Stimulated activated CD4-positive, alpha-beta T cell treated with anti-CD3 and anti-CD28 coated beads, TNF-alpha, amount 100 ng/mL, for 4 hours (primary cell): Measurements from ENCODE around the gene FARS2.

Experiments used
- DNase-seq, 3 experiments: peaks; one replicate each; pipeline ENCODE4 v3.0.0-alpha.2; 2020; ENCODE audit warnings: low read depth in 3 of 3

The FARS2 gene

DNA sequence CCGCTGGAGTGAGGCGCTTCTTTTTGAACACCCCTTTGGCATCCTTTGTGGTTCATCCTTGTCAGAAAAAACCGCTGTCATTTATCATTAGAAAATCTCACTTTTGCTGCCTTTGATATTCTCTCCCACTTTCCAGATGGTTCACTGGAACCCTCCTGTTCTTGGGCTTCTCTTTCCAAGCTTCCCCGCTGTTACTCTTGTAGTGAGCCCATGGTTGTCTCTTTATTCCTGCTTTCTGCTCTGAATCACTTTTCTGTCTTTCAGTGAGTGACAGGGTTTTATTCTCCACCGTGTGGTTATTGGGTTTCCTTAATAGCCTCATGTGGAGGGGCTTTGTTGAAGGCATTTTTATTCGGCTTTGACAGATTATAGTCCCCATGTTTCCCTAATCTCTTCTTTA, 117.0 kb downstream of the FARS2 start:
- DNase-seq = no peak

DNA sequence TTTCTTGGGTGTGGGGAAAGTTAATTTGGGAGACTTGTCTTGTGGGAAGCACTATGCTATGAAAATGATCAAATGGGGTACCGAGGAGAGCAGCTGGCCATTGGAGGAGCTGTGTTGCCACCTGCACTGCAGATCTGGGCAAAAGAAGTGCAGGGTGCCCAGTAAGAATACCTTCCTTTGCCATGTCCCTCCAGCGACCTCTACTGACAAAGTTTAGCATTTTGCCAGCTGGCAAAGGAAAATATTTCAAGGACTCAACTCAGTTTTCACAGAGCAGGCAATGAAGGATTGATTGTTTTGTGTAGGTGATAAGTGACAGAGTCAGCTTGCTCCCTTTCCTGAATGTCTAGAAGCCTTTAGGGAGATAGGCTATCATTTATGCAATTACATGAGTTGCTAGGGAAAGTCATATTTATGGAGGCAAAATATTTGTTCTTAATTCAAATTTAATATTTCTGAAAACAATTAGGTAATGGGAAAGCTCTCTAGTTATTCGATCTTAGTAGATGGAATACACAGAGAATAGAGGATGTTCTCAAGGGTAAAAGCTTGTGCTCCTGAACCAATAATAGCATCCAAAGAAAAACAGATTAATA, 118.4 kb downstream of the FARS2 start:
- DNase-seq = no peak

DNA sequence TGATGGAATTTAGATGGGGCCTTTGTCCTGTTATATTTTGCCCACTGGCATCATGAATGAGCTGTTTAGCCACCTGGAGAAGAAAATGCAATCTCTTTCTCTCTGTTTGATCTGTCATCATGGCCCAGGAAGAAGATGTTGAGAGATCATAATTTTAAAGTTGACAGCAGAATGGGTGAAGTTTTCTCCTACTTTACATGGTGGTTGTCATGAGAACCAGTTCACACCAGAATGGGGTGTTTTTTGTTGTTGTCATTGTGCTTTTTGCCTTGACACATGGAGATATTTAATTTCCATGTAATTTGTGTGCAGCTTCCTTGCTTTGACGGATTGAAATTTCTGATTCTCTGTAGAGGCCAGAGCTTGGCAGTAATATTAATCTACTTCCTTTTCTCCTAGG, 122.5 kb downstream of the FARS2 start:
- DNase-seq = no peak

DNA sequence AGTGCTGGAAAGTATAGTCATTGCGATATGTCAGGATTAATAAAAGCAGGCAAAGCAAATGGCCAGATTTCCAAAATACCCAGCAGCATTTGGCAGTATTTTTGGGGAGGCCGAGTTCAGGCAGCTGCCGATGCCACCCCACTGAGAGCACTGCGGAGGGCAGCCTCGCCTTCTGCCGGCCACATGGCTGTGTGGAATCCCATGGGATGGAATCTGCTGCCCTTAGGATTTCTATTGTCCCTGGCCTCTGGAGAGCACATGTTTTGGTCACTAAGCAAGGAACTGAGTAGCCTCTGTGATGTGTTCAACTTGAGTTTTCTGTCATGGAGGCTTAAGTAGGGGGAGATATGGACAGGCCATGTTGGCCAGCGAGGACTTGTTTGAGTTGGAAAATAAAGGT, 123.0 kb downstream of the FARS2 start:
- DNase-seq = no peak

GRCh38 chr6:5388326-5388725, 127.0 kb downstream of the FARS2 start:
- DNase-seq = no peak

GRCh38 chr6:5389086-5389745, 127.9 kb downstream of the FARS2 start:
- DNase-seq = no peak

DNA sequence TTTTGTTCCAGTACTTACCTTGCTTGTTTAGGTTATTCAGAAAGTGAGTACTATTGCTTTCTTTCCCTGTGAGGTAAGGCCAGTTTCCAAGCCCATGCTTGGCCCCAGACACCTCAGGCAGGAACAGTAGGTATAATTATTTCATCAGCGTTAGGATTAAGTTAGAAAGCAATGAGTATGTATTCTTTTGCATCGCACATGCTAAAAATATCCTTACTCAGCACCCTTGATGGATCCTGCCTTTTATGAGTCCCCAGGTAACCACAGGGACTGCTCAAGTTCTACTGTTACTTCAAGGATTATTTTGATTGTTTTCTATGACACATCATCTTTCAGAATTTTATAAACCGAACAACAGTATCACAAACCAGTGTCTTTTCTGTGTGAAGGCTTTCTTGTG, 128.9 kb downstream of the FARS2 start:
- DNase-seq = no peak

- DNase-seq = no peak
These were observed 133.0 kb downstream of the FARS2 start for GRCh38 chr6:5394280-5394679.

GRCh38 chr6:5395719-5396118, 134.4 kb downstream of the FARS2 start:
- DNase-seq = no peak

DNA sequence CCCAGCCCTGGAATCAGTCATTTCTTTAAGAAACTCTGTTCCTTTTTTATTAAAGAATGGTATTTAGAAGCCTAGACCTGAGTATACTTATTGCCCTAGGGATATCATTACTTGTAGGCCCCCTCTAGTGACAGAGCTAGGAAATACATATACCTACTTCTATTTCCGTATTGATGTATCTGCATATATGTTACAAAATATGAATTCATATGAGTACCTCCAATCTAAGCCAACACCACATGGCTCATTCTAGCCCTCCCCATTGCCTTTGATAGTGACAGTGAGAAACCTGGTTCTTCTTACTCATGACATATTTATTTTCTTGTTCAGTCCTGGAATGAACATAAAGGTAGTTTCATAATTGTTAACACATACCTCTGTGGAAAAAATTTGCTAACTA, 137.2 kb downstream of the FARS2 start:
- no peak for DNase-seq

- no peak for DNase-seq
These were observed 138.1 kb downstream of the FARS2 start for GRCh38 chr6:5399391-5399790.

- no peak for DNase-seq
These were observed 140.8 kb downstream of the FARS2 start for GRCh38 chr6:5401845-5402738.

DNA sequence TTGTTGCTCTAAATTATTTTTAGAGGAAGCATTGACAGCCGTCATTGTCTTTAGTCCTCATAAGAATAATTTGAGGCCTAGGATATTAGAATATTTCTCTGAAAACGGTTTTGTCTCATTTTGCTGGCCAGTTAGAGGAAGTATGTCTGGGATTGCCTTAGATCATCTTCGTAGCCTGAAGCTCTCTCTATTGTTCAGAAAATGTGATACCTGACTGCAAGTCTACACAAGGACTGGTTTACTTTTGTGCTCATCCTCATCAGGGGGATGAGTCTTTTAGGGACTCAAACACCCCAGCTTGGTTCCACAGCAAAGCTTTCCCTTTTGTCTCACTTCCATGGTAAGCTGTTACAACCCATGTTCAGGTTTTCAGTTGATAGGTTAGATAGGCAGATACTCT, 141.8 kb downstream of the FARS2 start:
- no peak for DNase-seq

GRCh38 chr6:5403609-5404008, 142.3 kb downstream of the FARS2 start:
- no peak for DNase-seq

- DNase-seq = no peak
These were observed 144.7 kb downstream of the FARS2 start for GRCh38 chr6:5405976-5406375.

GRCh38 chr6:5411414-5411813, 150.1 kb downstream of the FARS2 start:
- DNase-seq = no peak

- DNase-seq = no peak
These were observed 150.7 kb downstream of the FARS2 start for GRCh38 chr6:5412017-5412416.

- DNase-seq = no peak
These were observed 151.3 kb downstream of the FARS2 start for GRCh38 chr6:5412663-5413062.

GRCh38 chr6:5416250-5416649, 154.9 kb downstream of the FARS2 start:
- no peak for DNase-seq

GRCh38 chr6:5422321-5422915, 161.1 kb downstream of the FARS2 start:
- DNase-seq = no peak

DNA sequence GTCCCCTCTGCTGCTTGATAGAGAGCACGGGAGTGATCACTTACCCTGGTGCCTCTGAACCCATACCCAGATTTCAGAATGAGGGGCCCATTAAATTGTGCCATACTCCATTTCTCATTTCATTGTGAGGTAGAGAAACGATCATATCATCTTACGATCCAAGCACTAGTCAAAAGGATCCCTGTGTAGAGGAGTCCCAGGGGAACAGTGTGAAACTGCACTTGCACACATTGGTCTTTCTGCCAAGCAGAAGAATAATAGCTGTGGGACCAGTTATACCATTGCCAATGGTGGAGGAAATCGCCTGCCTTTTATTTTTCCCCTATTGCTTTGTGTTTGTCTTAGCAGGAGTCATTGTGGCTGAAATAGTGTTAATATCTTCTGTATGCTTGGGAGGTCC, 161.9 kb downstream of the FARS2 start:
- no peak for DNase-seq

DNA sequence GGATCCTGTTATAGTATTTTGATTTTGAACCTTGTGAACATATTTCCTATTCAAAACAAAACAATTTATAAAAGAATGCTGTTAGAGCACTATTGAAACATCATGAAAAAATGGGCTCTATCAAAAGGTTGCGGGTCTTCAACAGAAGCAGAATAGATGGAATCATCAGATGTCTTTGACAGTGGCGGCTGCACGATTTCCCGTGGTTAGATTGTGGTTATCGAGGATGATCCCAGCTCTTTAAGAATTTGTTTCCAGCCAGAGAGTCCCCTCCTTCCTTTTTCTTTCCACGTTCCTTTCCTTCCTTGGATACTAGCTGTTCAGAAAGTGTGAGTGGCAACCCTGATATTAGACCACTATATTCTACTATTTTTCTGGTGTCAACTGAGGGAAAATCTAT, 163.4 kb downstream of the FARS2 start:
- DNase-seq = no peak

GRCh38 chr6:5425267-5425666, 164.0 kb downstream of the FARS2 start:
- no peak for DNase-seq
